Kidney capillary endothelial cell (primary cell): ENCODE results near the gene LATS2.
"Not testable (repeated sequence)": the region's sequence is repeated elsewhere in the genome, so short reads cannot be mapped to it uniquely, and the experiment has no call there.

Experiments used
- DNase-seq: peaks from one replicate; pipeline ENCODE4 v3.0.0-alpha.2; 2018; ENCODE audit warnings: low spot score

The LATS2 gene

GRCh38 chr13:20991741-20992520 is 69.5 kb downstream of the LATS2 start:
- no peak for DNase-seq

GRCh38 chr13:20990910-20991525 is 70.4 kb downstream of the LATS2 start:
- DNase-seq = no peak

- DNase-seq = no peak
Observed at GRCh38 chr13:20989656-20990321, 71.6 kb downstream of the LATS2 start.

GRCh38 chr13:20988909-20989655 is 72.3 kb downstream of the LATS2 start:
- DNase-seq = no peak

- DNase-seq = no peak
Observed at GRCh38 chr13:20988033-20988908, 73.1 kb downstream of the LATS2 start.

- DNase-seq = no peak
Observed at GRCh38 chr13:20987599-20987998, 73.8 kb downstream of the LATS2 start.

GRCh38 chr13:20984879-20985278 is 76.5 kb downstream of the LATS2 start:
- DNase-seq = no peak

GRCh38 chr13:20983386-20983785 is 78.0 kb downstream of the LATS2 start:
- no peak for DNase-seq

DNA sequence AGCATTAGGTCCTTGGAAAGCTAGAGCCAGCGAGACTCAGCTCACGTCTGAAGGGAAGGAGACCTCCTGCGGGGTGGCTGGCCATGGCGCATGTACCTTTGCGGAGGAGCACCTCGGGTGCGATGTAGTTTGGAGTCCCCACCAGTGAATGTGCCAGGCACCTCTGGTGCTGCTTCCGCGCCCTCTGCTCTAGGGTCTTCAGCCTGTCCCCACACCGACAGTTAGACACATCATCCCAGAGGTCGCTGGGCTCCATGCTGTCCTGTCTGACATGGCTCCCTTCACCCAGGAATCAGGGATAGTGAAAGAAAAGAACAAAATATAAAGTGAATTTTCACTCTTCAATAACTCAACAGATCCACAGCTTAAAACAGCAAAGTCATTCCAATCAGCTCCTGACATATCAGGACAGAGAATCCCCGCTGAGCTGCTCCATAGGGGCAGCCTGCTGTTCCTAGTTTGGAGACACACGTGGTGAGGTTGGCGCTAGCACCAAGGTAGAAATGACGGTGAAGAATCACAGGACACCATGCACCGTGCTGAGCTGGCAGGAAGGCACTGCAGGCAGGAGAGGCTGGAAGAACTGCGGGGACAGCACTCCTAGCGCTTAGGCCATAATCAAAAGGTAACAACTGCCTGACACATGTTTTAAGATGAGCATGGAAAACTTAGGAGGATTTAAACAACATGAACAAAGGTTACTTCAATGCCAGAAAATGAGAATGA is 79.9 kb downstream of the LATS2 start:
- no peak for DNase-seq

- no peak for DNase-seq
Observed at GRCh38 chr13:20980899-20981298, 80.5 kb downstream of the LATS2 start.

GRCh38 chr13:20980430-20980829 is 81.0 kb downstream of the LATS2 start:
- DNase-seq = no peak

GRCh38 chr13:20977394-20977793 is 84.0 kb downstream of the LATS2 start:
- DNase-seq = no peak

- DNase-seq = no peak
Observed at GRCh38 chr13:20974981-20975585, 86.3 kb downstream of the LATS2 start.

- DNase-seq = no peak
Observed at GRCh38 chr13:20973886-20974425, 87.4 kb downstream of the LATS2 start.

- no peak for DNase-seq
Observed at GRCh38 chr13:20972731-20973130, 88.7 kb downstream of the LATS2 start.

DNA sequence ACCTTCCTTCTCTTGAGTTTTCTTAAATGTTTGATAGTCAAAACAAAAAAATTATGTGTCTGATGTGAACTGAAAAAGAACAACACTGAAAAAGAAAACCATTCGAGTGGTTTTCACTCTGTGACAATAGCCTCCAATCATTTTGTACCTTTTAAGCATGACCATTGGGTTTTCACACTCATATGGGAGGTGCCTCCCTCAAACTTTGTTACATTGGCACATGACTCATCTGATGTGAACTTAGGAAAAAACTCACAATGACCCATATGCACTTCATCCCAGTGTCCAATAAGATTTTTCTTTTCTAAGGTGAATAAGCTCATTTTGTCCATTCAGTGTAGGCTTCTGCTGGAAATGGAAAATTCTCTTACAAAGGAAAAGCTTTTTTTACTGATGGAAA is 92.2 kb downstream of the LATS2 start:
- DNase-seq = peak; percentile 27

- DNase-seq = no peak
Observed at GRCh38 chr13:20968745-20969144, 92.6 kb downstream of the LATS2 start.

- no peak for DNase-seq
Observed at GRCh38 chr13:20967340-20967739, 94.0 kb downstream of the LATS2 start.

DNA sequence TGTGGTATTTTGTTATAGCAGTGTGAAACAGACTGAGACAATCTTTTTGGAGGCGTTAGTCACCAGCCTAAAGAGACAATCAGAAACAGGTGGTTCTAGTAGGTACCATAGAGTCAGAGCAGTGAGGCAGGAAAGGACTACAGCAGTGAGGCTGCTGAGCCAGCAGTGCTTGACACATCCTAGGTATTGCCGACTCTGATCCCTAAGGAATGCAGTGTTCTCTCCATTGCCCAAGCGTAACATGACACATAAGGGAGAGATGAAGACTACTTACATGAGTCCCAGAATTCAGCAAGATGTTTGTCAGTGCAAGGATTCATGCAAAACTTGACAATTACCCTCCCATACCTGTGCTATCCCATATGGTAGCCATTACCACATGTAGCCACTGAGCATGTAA is 96.5 kb downstream of the LATS2 start:
- DNase-seq = no peak

- DNase-seq = not testable (repeated sequence)
Observed at GRCh38 chr13:20961663-20962062, 99.7 kb downstream of the LATS2 start.
